ENCODE data around the gene IGFBP3.

IGFBP3 gene

GRCh38 chr7:45891462-45892402, 29.3 kb downstream of the IGFBP3 start:
- DNase-seq (ENCODE audit: extremely low spot score): no peak
- ChIA-PET POLR2A (no interaction called here), CTCF (interaction anchor here (0.9 to 2.0 kb wide), 6 partner anchors 9 to 1375 kb away, joined by 3 to 6 read pairs (median 3); no protein-coding TSS in a partner anchor)
- no peak for TF ChIP-seq CTCF (IDR thresholded peaks at IDR 0.05; ENCODE audit: control extremely low read depth, extremely low read depth, low read depth, missing control alignments)

- POLR2A ChIA-PET: no interaction called here
- CTCF ChIA-PET: interaction anchor here (1.0 to 1.4 kb wide), 6 partner anchors 9 to 1197 kb away, joined by 3 to 6 read pairs (median 3); no protein-coding TSS in a partner anchor
- DNase-seq (ENCODE audit: extremely low spot score): no peak
- peak; percentile 53 for TF ChIP-seq CTCF (IDR thresholded peaks at IDR 0.05; ENCODE audit: control extremely low read depth, extremely low read depth, low read depth, missing control alignments)
Measured at GRCh38 chr7:45890902-45891461, 30.1 kb downstream of the IGFBP3 start.

GRCh38 chr7:45890125-45890901, 30.8 kb downstream of the IGFBP3 start:
- TF ChIP-seq CTCF (IDR thresholded peaks at IDR 0.05; ENCODE audit: control extremely low read depth, extremely low read depth, low read depth, missing control alignments): no peak

GRCh38 chr7:45889367-45890067, 31.6 kb downstream of the IGFBP3 start:
- ChIA-PET CTCF (no interaction called here), POLR2A (no interaction called here)
- no peak for TF ChIP-seq CTCF (IDR thresholded peaks at IDR 0.05; ENCODE audit: control extremely low read depth, extremely low read depth, low read depth, missing control alignments)
- DNase-seq (ENCODE audit: extremely low spot score): no peak

More at GRCh38 chr7:45890125-45890901, 30.8 kb downstream of the IGFBP3 start:
- POLR2A ChIA-PET: no interaction called here
- no peak for DNase-seq (ENCODE audit: extremely low spot score)
- CTCF ChIA-PET: interaction anchor here (1.0 to 1.4 kb wide), 6 partner anchors 10 to 1198 kb away, joined by 3 to 6 read pairs (median 3); no protein-coding TSS in a partner anchor

GRCh38 chr7:45888993-45889366, 32.1 kb downstream of the IGFBP3 start:
- CTCF ChIA-PET: no interaction called here
- TF ChIP-seq CTCF (IDR thresholded peaks at IDR 0.05; ENCODE audit: control extremely low read depth, extremely low read depth, low read depth, missing control alignments): no peak
- POLR2A ChIA-PET: no interaction called here
- DNase-seq (ENCODE audit: extremely low spot score): no peak
